ENCODE data around the gene RNF157. TPM values are rescaled to one million over a fixed set of nuclear protein-coding genes. Genes with fewer than 3 reads are reported as not detected.

RNF157 gene
- total and polyA plus RNA-seq, 2 of the 13 experiments (the other 11 are each of a cell fraction or from before 2014, with no cell fraction given): 0.44 to 1.5 TPM

GRCh38 chr17:76252040-76252954 lies 12.0 kb upstream of the RNF157 start (continued):
- TF ChIP-seq ARNT2 (CRISPR knock-in tag; IDR thresholded peaks at IDR 0.05; ENCODE audit: low read depth) (peak; percentile 79; the same call in 1 of the 2 replicates), MYC (CRISPR knock-in tag; IDR thresholded peaks at IDR 0.05; ENCODE audit: borderline replicate concordance) (peak; percentile 62), HOXA5 (CRISPR knock-in tag; IDR thresholded peaks at IDR 0.05) (peak; percentile 14; the same call in 1 of the 2 replicates), ZNF782 (CRISPR knock-in tag; IDR thresholded peaks at IDR 0.05; ENCODE audit: borderline replicate concordance) (no peak), CEBPB (IDR thresholded peaks at IDR 0.05; ENCODE audit: borderline replicate concordance, low read depth, low read length) (peak; percentile 96), ZNF563 (CRISPR knock-in tag; IDR thresholded peaks at IDR 0.05) (no peak), YY1 (IDR thresholded peaks at IDR 0.05; ENCODE audit: insufficient read depth, insufficient replicate concordance, low read depth, low read length) (peak; percentile 49), ZNF687 (CRISPR knock-in tag; IDR thresholded peaks at IDR 0.05) (peak; percentile 72), ZNF530 (CRISPR knock-in tag; IDR thresholded peaks at IDR 0.05; ENCODE audit: low read depth) (no peak), THAP11 (CRISPR knock-in tag; IDR thresholded peaks at IDR 0.05) (peak; percentile 75), ZNF510 (CRISPR knock-in tag; IDR thresholded peaks at IDR 0.05; ENCODE audit: low read depth) (no peak), HDAC1 (CRISPR knock-in tag; IDR thresholded peaks at IDR 0.05) (peak; percentile 66; the same call in 1 of the 2 replicates), SP4 (CRISPR knock-in tag; IDR thresholded peaks at IDR 0.05) (peak; percentile 78), RFX1 (IDR thresholded peaks at IDR 0.05) (no peak), HOXA9 (CRISPR knock-in tag; IDR thresholded peaks at IDR 0.05; ENCODE audit: borderline replicate concordance) (no peak), ZNF549 (CRISPR knock-in tag; IDR thresholded peaks at IDR 0.05) (no peak), KAT2B (IDR thresholded peaks at IDR 0.05; ENCODE audit: borderline replicate concordance, low read depth, low read length) (no peak), ARID2 (CRISPR knock-in tag; IDR thresholded peaks at IDR 0.05; ENCODE audit: borderline replicate concordance) (no peak; the same call in 1 of the 2 replicates), ZNF672 (CRISPR knock-in tag; IDR thresholded peaks at IDR 0.05) (no peak), MBD4 (IDR thresholded peaks at IDR 0.05; ENCODE audit: borderline replicate concordance, low read length) (no peak), FOXO1 (CRISPR knock-in tag; IDR thresholded peaks at IDR 0.05) (peak; percentile 67)
- TF ChIP-seq, protein P1, sequence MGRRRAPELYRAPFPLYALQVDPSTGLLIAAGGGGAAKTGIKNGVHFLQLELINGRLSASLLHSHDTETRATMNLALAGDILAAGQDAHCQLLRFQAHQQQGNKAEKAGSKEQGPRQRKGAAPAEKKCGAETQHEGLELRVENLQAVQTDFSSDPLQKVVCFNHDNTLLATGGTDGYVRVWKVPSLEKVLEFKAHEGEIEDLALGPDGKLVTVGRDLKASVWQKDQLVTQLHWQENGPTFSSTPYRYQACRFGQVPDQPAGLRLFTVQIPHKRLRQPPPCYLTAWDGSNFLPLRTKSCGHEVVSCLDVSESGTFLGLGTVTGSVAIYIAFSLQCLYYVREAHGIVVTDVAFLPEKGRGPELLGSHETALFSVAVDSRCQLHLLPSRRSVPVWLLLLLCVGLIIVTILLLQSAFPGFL (CRISPR knock-in tag; IDR thresholded peaks at IDR 0.05): no peak
- TF ChIP-seq, protein P2, sequence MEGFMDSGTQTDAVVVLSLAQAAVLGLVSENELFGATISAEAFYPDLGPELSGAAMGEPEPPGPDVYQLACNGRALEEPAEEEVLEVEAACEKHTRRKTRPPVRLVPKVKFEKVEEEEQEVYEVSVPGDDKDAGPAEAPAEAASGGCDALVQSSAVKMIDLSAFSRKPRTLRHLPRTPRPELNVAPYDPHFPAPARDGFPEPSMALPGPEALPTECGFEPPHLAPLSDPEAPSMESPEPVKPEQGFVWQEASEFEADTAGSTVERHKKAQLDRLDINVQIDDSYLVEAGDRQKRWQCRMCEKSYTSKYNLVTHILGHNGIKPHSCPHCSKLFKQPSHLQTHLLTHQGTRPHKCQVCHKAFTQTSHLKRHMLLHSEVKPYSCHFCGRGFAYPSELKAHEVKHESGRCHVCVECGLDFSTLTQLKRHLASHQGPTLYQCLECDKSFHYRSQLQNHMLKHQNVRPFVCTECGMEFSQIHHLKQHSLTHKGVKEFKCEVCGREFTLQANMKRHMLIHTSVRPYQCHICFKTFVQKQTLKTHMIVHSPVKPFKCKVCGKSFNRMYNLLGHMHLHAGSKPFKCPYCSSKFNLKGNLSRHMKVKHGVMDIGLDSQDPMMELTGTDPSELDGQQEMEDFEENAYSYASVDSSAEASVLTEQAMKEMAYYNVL (CRISPR knock-in tag; IDR thresholded peaks at IDR 0.05; ENCODE audit: borderline replicate concordance): 0 out of 2 replicates have a peak, but pooled peaks have one; percentile 51
